Caco-2 (cell line): ENCODE measurements around the gene MAN2B1. TPM values are rescaled to one million over a fixed set of nuclear protein-coding genes. Genes with fewer than 3 reads are reported as not detected.

Source experiments
- BruUV-seq: library from RNA; stranded (reverse); fragments of 400-500 nt; replicated peaks from 2 replicates; lab custom pipeline; 2021; lab: Mats Ljungman, UMichigan
- CTCF ChIA-PET: fragments of 300-600 bp; sonication (Branson Sonifier 250); formaldehyde crosslinking; loops from one replicate; lab custom pipeline; 2022; ENCODE audit warnings: antibody characterized with exemption; lab: Charles Lee
- POLR2A ChIA-PET: fragments of 300-600 bp; sonication (Branson Sonifier 250); formaldehyde crosslinking; loops from one replicate; lab custom pipeline; 2022; ENCODE audit warnings: antibody characterized with exemption; lab: Charles Lee
- DNase-seq, 2 experiments: peaks; one replicate each; pipeline versions ENCODE4 v3.0.0 to v3.0.0-alpha.2; 2020 to 2022
- H3K27me3 ChIP-seq: replicated peaks from 2 replicates; pipeline ENCODE4 v1.6.0; 2011; ENCODE audit warnings: low read length; ENCODE audit not compliant: control insufficient read depth, insufficient read depth
- H3K36me3 ChIP-seq: 2 replicates; pipeline ENCODE4 v1.5.1; 2011; ENCODE audit warnings: low read length; ENCODE audit not compliant: control insufficient read depth, insufficient read depth
- H3K4me1 ChIP-seq: fragments of 250-450 bp; sonication (Bioruptor Pico); 2 replicates; pipeline ENCODE4 v1.5.1; 2020; ENCODE audit warnings: mild to moderate bottlenecking
- H3K4me3 ChIP-seq: 2 replicates; pipeline ENCODE4 v1.5.1; 2011; ENCODE audit warnings: low read depth, mild to moderate bottlenecking, control low read depth, low read length
- H3K9me3 ChIP-seq: fragments of 250-450 bp; sonication (Bioruptor Pico); 2 replicates; pipeline ENCODE4 v1.5.1; 2020; ENCODE audit warnings: mild to moderate bottlenecking, moderate library complexity
- H3K27ac Mint-ChIP-seq: one replicate; pipeline ENCODE4 v1.8.0; 2022; ENCODE audit warnings: mixed read lengths; ENCODE audit not compliant: unreplicated experiment
- H3K27me3 Mint-ChIP-seq: one replicate; pipeline ENCODE4 v1.8.0; 2022; ENCODE audit warnings: mixed read lengths; ENCODE audit not compliant: insufficient read depth, unreplicated experiment
- H3K36me3 Mint-ChIP-seq: one replicate; pipeline ENCODE4 v1.8.0; 2022; ENCODE audit warnings: mild to moderate bottlenecking, mixed read lengths; ENCODE audit not compliant: insufficient read depth, unreplicated experiment
- H3K4me1 Mint-ChIP-seq: one replicate; pipeline ENCODE4 v1.8.0; 2022; ENCODE audit warnings: low read depth, mixed read lengths; ENCODE audit not compliant: unreplicated experiment
- H3K4me3 Mint-ChIP-seq: one replicate; pipeline ENCODE4 v1.8.0; 2022; ENCODE audit warnings: mild to moderate bottlenecking, moderate library complexity, mixed read lengths; ENCODE audit not compliant: unreplicated experiment
- H3K9me3 Mint-ChIP-seq: one replicate; pipeline ENCODE4 v1.8.0; 2022; ENCODE audit warnings: mixed read lengths; ENCODE audit not compliant: unreplicated experiment
- intact Hi-C: fragments of 100-400 bp; cut with micrococcal nuclease; formaldehyde crosslinking; loops from one replicate; pipeline ENCODE4 v1.10.0; 2022; ENCODE audit not compliant: unreplicated experiment
- total RNA-seq: library from RNA; stranded (reverse); gene quantifications from 2 replicates; pipeline ENCODE4 v1.2.3, GENCODE V29; 2022
- TF ChIP-seq, protein P1 (sequence below), 2 experiments: fragments of 200-600 bp in 1 of 2; IDR thresholded peaks; 1 replicate in 1 of 2; 2 replicates in 1 of 2; pipeline versions ENCODE4 v1.5.1 to v1.8.0; 2011 to 2022; ENCODE audit warnings: antibody characterized with exemption in 1 of 2, control low read depth in 1 of 2, inconsistent platforms in 1 of 2, low read depth in 1 of 2, low read length in 1 of 2, mild to moderate bottlenecking in 1 of 2, moderate library complexity in 1 of 2; ENCODE audit not compliant: insufficient read depth in 1 of 2, severe bottlenecking in 1 of 2, unreplicated experiment in 1 of 2

MAN2B1 gene
- total RNA-seq, 1 experiment from 2014 or later, result 70.5 TPM

DNA sequence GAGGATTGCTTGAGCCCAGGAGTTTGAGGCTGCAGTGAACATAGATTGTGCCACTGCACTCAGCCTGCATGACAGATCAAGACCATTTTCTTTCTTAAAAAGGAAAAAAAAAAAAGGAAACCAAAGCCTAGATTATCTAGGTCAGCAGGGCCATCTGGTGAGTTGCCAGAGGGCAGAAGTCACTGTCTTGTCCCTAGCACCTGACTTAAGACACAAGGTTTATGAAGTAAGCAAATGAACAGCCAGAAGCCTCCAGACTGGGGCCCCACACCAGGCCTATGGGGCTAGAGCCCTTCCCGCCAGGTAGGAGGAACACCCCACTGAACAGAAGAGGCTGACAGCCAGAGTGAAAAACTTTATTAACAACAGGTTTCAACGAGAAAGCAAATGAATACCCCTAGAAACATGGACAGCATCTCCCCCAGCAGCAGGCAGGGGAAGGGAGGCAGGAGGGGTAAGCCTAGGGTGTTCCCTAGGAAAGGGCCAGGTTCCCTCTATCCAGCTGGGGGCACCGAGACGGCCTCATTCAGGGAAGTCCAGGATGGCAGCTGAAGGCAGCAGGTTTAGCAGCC, 1.3 kb upstream of the MAN2B1 start:
- H3K27ac Mint-ChIP-seq, result peak overlapping the region; percentile 94
- CTCF ChIA-PET, result interaction anchor here (0.5 kb wide), 1 partner anchor 490 kb away, joined by 3 read pairs; no protein-coding TSS in a partner anchor
- Histone ChIP-seq H3K4me1 (peaks cover 12% of the 10 kb centered on the region), H3K4me3 (peak overlapping the region; percentile 0), H3K36me3 (peaks cover 2% of the 10 kb centered on the region), H3K9me3 (no peaks in the 10 kb centered on the region), H3K27me3 (no peaks in the 10 kb centered on the region)
- BruUV-seq, result no TSS peak
- H3K27me3 Mint-ChIP-seq, result no peaks in the 10 kb centered on the region
- H3K4me1 Mint-ChIP-seq, result peaks cover 8% of the 10 kb centered on the region
- no peaks in the 10 kb centered on the region for H3K9me3 Mint-ChIP-seq
- intact Hi-C loops, result no loop called here
- TF ChIP-seq, protein P1, sequence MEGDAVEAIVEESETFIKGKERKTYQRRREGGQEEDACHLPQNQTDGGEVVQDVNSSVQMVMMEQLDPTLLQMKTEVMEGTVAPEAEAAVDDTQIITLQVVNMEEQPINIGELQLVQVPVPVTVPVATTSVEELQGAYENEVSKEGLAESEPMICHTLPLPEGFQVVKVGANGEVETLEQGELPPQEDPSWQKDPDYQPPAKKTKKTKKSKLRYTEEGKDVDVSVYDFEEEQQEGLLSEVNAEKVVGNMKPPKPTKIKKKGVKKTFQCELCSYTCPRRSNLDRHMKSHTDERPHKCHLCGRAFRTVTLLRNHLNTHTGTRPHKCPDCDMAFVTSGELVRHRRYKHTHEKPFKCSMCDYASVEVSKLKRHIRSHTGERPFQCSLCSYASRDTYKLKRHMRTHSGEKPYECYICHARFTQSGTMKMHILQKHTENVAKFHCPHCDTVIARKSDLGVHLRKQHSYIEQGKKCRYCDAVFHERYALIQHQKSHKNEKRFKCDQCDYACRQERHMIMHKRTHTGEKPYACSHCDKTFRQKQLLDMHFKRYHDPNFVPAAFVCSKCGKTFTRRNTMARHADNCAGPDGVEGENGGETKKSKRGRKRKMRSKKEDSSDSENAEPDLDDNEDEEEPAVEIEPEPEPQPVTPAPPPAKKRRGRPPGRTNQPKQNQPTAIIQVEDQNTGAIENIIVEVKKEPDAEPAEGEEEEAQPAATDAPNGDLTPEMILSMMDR (IDR thresholded peaks at IDR 0.05; ENCODE audit: insufficient read depth in 1 of 2, low read depth in 1 of 2, low read length in 1 of 2, severe bottlenecking in 1 of 2, unreplicated experiment in 1 of 2), result no peak
- peaks cover 51% of the 10 kb centered on the region for H3K36me3 Mint-ChIP-seq
- peak overlapping the region; percentile 93 for H3K4me3 Mint-ChIP-seq
- no peak for DNase-seq
- POLR2A ChIA-PET, result no interaction called here

GRCh38 chr19:12665671-12666264, 774 bp downstream of the MAN2B1 start:
- CTCF ChIA-PET, result interaction anchor here (0.6 to 1.2 kb wide), 6 partner anchors 22 to 1540 kb away, joined by 3 to 5 read pairs (median 3); partner anchors contain the start of gene ZNF700
- intact Hi-C loops, result loop anchor here (1.0 kb wide), 1 partner anchor 55 kb away; the partner anchor contains the start of genes ZNF490 and ZNF791
- peak overlapping the region; percentile 93 for H3K4me3 Mint-ChIP-seq

DNA sequence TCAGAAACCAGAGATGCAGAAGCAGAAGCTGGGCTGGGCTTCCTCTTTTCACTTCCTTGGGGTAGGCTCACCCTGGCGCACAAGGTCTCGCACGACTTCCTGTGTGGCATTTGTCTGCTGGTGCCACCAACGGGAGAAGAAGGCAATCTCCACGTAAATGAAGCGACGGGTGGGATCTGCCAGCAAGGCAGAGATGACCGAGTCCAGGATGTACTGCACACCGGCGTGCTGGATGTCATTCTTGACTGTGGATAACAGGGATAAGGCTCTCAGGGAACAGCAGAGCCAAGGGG, 1.3 kb downstream of the MAN2B1 start:
- H3K9me3 Mint-ChIP-seq, result no peaks in the 10 kb centered on the region
- H3K27me3 ChIP-seq, result no peaks in the 10 kb centered on the region
- H3K4me3 ChIP-seq, result no peak overlapping the region
- no TSS peak for BruUV-seq
- no peaks in the 10 kb centered on the region for H3K27me3 Mint-ChIP-seq
- no peak for DNase-seq
- no peaks in the 10 kb centered on the region for H3K9me3 ChIP-seq
- no peak overlapping the region for H3K4me3 Mint-ChIP-seq
- CTCF ChIA-PET, result no interaction called here
- intact Hi-C loops, result no loop called here
- H3K4me1 ChIP-seq, result peaks cover 12% of the 10 kb centered on the region
- H3K4me1 Mint-ChIP-seq, result peaks cover 8% of the 10 kb centered on the region
- TF ChIP-seq, protein P1 (IDR thresholded peaks at IDR 0.05; ENCODE audit: insufficient read depth in 1 of 2, low read depth in 1 of 2, low read length in 1 of 2, severe bottlenecking in 1 of 2, unreplicated experiment in 1 of 2), result no peak
- POLR2A ChIA-PET, result no interaction called here
- H3K36me3 ChIP-seq, result no peaks in the 10 kb centered on the region; the same call in none of the 2 replicates
- H3K27ac Mint-ChIP-seq, result no peak overlapping the region
- H3K36me3 Mint-ChIP-seq, result peaks cover 36% of the 10 kb centered on the region

More at GRCh38 chr19:12665671-12666264, 774 bp downstream of the MAN2B1 start:
- Histone ChIP-seq H3K27me3 (no peaks in the 10 kb centered on the region), H3K4me3 (peak overlapping the region; percentile 79), H3K4me1 (peaks cover 12% of the 10 kb centered on the region), H3K9me3 (no peaks in the 10 kb centered on the region), H3K36me3 (no peaks in the 10 kb centered on the region; the same call in none of the 2 replicates)
- no peak for DNase-seq
- Mint-ChIP-seq H3K27me3 (no peaks in the 10 kb centered on the region), H3K9me3 (no peaks in the 10 kb centered on the region), H3K27ac (peak overlapping the region; percentile 86), H3K36me3 (peaks cover 42% of the 10 kb centered on the region), H3K4me1 (peaks cover 8% of the 10 kb centered on the region)
- TSS peak; percentile 11 for BruUV-seq
- TF ChIP-seq, protein P1 (IDR thresholded peaks at IDR 0.05; ENCODE audit: insufficient read depth in 1 of 2, low read depth in 1 of 2, low read length in 1 of 2, severe bottlenecking in 1 of 2, unreplicated experiment in 1 of 2), result no peak
- POLR2A ChIA-PET, result interaction anchor here (0.7 kb wide), 1 partner anchor 225 kb away, joined by 3 read pairs; the partner anchor contains the start of gene ZNF443
